OCI-LY7 (cell line): ENCODE results near the gene TRAF2. TPM values are rescaled to one million over a fixed set of nuclear protein-coding genes. Genes with fewer than 3 reads are reported as not detected.

Experiments used
- BruUV-seq: library from RNA; stranded (reverse); fragments of 400-500 nt; replicated peaks from 2 replicates; lab custom pipeline; 2021; lab: Mats Ljungman, UMichigan
- CTCF ChIA-PET: fragments of 300-600 bp; sonication (Branson Sonifier 250); formaldehyde crosslinking; loops from one replicate; lab custom pipeline; 2022; ENCODE audit warnings: antibody characterized with exemption; ENCODE audit not compliant: unreplicated experiment; lab: Charles Lee
- POLR2A ChIA-PET: fragments of 300-600 bp; sonication (Branson Sonifier 250); formaldehyde crosslinking; loops from one replicate; lab custom pipeline; 2022; ENCODE audit warnings: antibody characterized with exemption; lab: Charles Lee
- DNase-seq: peaks from one replicate; pipeline ENCODE4 v3.0.0-alpha.2; 2015; ENCODE audit warnings: low spot score
- H2AFZ ChIP-seq: fragments of 200-600 bp; sonication (generic), shearing (Covaris generic); 2 replicates; pipeline ENCODE4 v1.6.1; 2014; ENCODE audit warnings: mild to moderate bottlenecking, antibody characterized with exemption, low read length, moderate library complexity
- H3K27ac ChIP-seq: fragments of 200-600 bp; sonication (generic); 2 replicates; pipeline ENCODE4 v1.5.1; 2014; ENCODE audit warnings: mixed run types, low read depth, mild to moderate bottlenecking, moderate library complexity, low read length, inconsistent platforms; ENCODE audit not compliant: poor library complexity, severe bottlenecking
- H3K36me3 ChIP-seq: fragments of 200-600 bp; sonication (generic); 2 replicates; pipeline ENCODE4 v1.6.1; 2014; ENCODE audit warnings: mild to moderate bottlenecking, antibody characterized with exemption, low read length, moderate library complexity, mixed read lengths; ENCODE audit not compliant: insufficient read depth
- H3K4me1 ChIP-seq: fragments of 200-600 bp; sonication (generic); 2 replicates; pipeline ENCODE4 v1.5.1; 2014; ENCODE audit warnings: mild to moderate bottlenecking, low read length; ENCODE audit not compliant: insufficient read depth, poor library complexity, severe bottlenecking
- H3K4me2 ChIP-seq: fragments of 200-600 bp; sonication (generic); 2 replicates; pipeline ENCODE4 v1.6.1; 2014; ENCODE audit warnings: mild to moderate bottlenecking, low read length
- H3K4me3 ChIP-seq: fragments of 200-600 bp; sonication (generic); 2 replicates; pipeline ENCODE4 v1.5.1; 2014; ENCODE audit warnings: mild to moderate bottlenecking, low read depth, low read length; ENCODE audit not compliant: poor library complexity, severe bottlenecking
- H3K79me2 ChIP-seq: fragments of 200-600 bp; sonication (generic); 2 replicates; pipeline ENCODE4 v1.6.1; 2016; ENCODE audit warnings: low read depth, mild to moderate bottlenecking, low read length, moderate library complexity, mixed read lengths; ENCODE audit not compliant: insufficient read depth
- H3K9me2 ChIP-seq: fragments of 200-600 bp; sonication (generic); 2 replicates; pipeline ENCODE4 v1.6.1; 2016; ENCODE audit warnings: mild to moderate bottlenecking, low read length, mixed read lengths; ENCODE audit not compliant: insufficient read depth
- H3K9me3 ChIP-seq: fragments of 200-600 bp; sonication (generic); 2 replicates; pipeline ENCODE4 v1.6.1; 2014; ENCODE audit warnings: mild to moderate bottlenecking, mixed run types, low read length, mixed read lengths
- H4K20me1 ChIP-seq: fragments of 200-600 bp; sonication (generic); 2 replicates; pipeline ENCODE4 v1.6.1; 2014; ENCODE audit warnings: mild to moderate bottlenecking, antibody characterized with exemption, low read length, moderate library complexity, mixed read lengths; ENCODE audit not compliant: insufficient read depth
- EZH2phosphoT487 ChIP-seq: fragments of 200-600 bp; sonication (generic); IDR thresholded peaks from 2 replicates; pipeline ENCODE4 v1.6.1; 2018; ENCODE audit warnings: low read depth, borderline replicate concordance, mild to moderate bottlenecking, mixed run types, antibody characterized with exemption, low read length, moderate library complexity, mixed read lengths
- intact Hi-C: fragments of 100-400 bp; cut with micrococcal nuclease; formaldehyde crosslinking; loops from one replicate; pipeline ENCODE4 v1.10.0; 2022; ENCODE audit not compliant: unreplicated experiment
- total RNA-seq, 2 experiments: library from RNA; depleted of rRNA in 1 of 2; stranded (reverse); fragments of >200 nt in 1 of 2; shearing (Covaris generic) in 1 of 2; gene quantifications; 2 replicates each; pipeline ENCODE4 v1.2.3, GENCODE V29; 2014 to 2022
- TF ChIP-seq, protein P1 (sequence below): fragments of 200-600 bp; sonication (generic); conservative IDR thresholded peaks from 2 replicates; pipeline ENCODE4 v1.5.1; 2014; ENCODE audit warnings: mild to moderate bottlenecking, antibody characterized with exemption, low read length, moderate library complexity, mixed read lengths

TRAF2 gene
- total RNA-seq, 2 experiments from 2014 or later: 31.4 to 40.5 TPM

DNA sequence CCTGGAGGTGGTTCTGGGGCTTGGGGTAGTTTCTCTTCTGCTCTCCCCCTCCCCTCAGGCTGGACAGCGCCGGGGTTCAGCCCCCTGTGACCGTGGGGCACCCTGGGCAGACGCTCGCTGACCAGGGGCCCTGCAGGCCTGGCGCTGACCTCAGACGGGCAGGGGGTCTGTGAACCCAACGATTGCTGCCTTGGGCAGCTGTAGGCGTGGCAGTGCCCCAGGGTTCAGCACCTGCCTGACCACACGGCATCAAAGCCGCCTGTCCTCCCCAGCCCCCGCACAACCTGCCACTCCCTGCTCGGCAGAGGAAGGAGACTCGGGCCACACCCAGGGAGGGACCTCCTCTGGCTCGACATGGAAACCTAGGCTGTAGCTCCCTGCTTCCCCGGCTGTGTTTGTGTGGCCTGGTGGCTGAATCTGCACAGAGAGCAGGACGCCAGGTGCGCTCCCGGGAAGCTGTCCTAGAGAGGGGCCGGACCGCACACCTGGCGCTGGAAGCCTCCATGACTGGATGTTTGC is 77.9 kb downstream of the TRAF2 start:
- CTCF ChIA-PET: no interaction called here
- H3K36me3 ChIP-seq: no peaks in the 10 kb centered on the region
- no peak for TF ChIP-seq EZH2phosphoT487
- TF ChIP-seq, protein P1, sequence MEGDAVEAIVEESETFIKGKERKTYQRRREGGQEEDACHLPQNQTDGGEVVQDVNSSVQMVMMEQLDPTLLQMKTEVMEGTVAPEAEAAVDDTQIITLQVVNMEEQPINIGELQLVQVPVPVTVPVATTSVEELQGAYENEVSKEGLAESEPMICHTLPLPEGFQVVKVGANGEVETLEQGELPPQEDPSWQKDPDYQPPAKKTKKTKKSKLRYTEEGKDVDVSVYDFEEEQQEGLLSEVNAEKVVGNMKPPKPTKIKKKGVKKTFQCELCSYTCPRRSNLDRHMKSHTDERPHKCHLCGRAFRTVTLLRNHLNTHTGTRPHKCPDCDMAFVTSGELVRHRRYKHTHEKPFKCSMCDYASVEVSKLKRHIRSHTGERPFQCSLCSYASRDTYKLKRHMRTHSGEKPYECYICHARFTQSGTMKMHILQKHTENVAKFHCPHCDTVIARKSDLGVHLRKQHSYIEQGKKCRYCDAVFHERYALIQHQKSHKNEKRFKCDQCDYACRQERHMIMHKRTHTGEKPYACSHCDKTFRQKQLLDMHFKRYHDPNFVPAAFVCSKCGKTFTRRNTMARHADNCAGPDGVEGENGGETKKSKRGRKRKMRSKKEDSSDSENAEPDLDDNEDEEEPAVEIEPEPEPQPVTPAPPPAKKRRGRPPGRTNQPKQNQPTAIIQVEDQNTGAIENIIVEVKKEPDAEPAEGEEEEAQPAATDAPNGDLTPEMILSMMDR: no peak
- H3K4me1 ChIP-seq: peaks cover 8% of the 10 kb centered on the region
- no peak for DNase-seq
- no peaks in the 10 kb centered on the region for H3K9me3 ChIP-seq
- H3K9me2 ChIP-seq: no peaks in the 10 kb centered on the region
- H3K79me2 ChIP-seq: no peaks in the 10 kb centered on the region
- BruUV-seq: no TSS peak
- intact Hi-C loops: no loop called here
- H2AFZ ChIP-seq: no peak overlapping the region
- POLR2A ChIA-PET: no interaction called here
- no peak overlapping the region for H3K27ac ChIP-seq
- H3K4me3 ChIP-seq: no peak overlapping the region
- no peaks in the 10 kb centered on the region for H4K20me1 ChIP-seq
- H3K4me2 ChIP-seq: no peak overlapping the region

DNA sequence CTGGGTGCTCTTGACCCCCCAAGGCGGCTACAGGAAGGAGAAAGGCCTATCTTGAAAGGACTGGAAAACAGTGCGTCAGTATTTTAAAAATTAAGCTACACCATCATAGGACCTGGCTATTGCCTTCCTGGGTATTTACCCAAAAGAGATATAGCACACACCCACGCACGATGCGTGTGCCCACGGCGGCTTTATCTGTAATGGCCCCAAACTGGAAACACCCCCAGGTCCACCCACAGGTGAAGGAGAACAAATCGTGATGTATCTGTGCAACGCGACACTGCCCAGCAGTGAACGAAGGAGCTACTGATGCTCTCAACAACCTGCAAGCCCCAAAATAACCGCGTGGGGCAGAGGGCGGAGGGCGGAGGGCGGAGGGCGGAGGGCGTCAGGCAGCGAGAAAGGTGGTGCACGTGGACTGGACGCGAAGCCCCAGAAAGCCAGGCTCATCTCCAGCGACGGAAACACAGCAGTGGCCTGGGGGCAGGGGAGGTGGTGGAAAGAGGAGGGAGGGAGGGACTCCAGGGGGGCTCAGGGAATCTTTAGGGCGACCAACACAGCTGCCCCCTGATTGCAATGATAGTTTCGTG is 78.6 kb downstream of the TRAF2 start:
- intact Hi-C loops: no loop called here
- Histone ChIP-seq H3K4me2 (no peak overlapping the region), H3K9me3 (no peaks in the 10 kb centered on the region), H2AFZ (no peak overlapping the region), H3K27ac (no peak overlapping the region), H3K9me2 (no peaks in the 10 kb centered on the region), H3K4me1 (peaks cover 8% of the 10 kb centered on the region), H3K79me2 (no peaks in the 10 kb centered on the region), H3K36me3 (no peaks in the 10 kb centered on the region), H3K4me3 (no peak overlapping the region), H4K20me1 (no peaks in the 10 kb centered on the region)
- TF ChIP-seq, protein P1: no peak
- no peak for TF ChIP-seq EZH2phosphoT487
- no TSS peak for BruUV-seq
- ChIA-PET CTCF (interaction anchor here (0.7 kb wide), 1 partner anchor 14 kb away, joined by 3 read pairs; no protein-coding TSS in a partner anchor), POLR2A (interaction anchor here (0.7 kb wide), 1 partner anchor 37 kb away, joined by 4 read pairs; no protein-coding TSS in a partner anchor)
- DNase-seq: no peak
